GM18868 (cell line): ENCODE measurements around the gene PTOV1.

Experiments
- ATAC-seq: cut with Tn5 transposase; IDR thresholded peaks from one replicate; pipeline ENCODE4 v1.9.1; 2021; ENCODE audit warnings: mild to moderate bottlenecking, moderate library complexity; ENCODE audit not compliant: unreplicated experiment

PTOV1 gene

GRCh38 chr19:49873129-49873521 is 22.2 kb downstream of the PTOV1 start:
- no peak for ATAC-seq

- no peak for ATAC-seq
These were observed 22.9 kb downstream of the PTOV1 start for GRCh38 chr19:49873834-49874233.

- no peak for ATAC-seq
These were observed 23.7 kb downstream of the PTOV1 start for GRCh38 chr19:49874503-49875157.

GRCh38 chr19:49875177-49875576 is 24.2 kb downstream of the PTOV1 start:
- ATAC-seq, result no peak

- no peak for ATAC-seq
These were observed 25.0 kb downstream of the PTOV1 start for GRCh38 chr19:49875857-49876421.

GRCh38 chr19:49876422-49877019 is 25.6 kb downstream of the PTOV1 start:
- peak; percentile 43 for ATAC-seq

GRCh38 chr19:49877020-49877878 is 26.3 kb downstream of the PTOV1 start, which contains the start of the genes AKT1S1 and TBC1D17:
TSS of gene AKT1S1 (minus strand) at chr19:49877355. CDS start at chr19:49873295, 4,060 bp downstream.
TSS of gene TBC1D17 (plus strand) at chr19:49877702. CDS start at chr19:49877724, 22 bp downstream.
- ATAC-seq, result peak; percentile 53

GRCh38 chr19:49877879-49878743 is 27.2 kb downstream of the PTOV1 start:
- ATAC-seq, result peak; percentile 54

- no peak for ATAC-seq
These were observed 27.7 kb downstream of the PTOV1 start for GRCh38 chr19:49878744-49879070.

GRCh38 chr19:49879243-49879963 is 28.4 kb downstream of the PTOV1 start:
- ATAC-seq, result no peak

- ATAC-seq, result no peak
These were observed 29.4 kb downstream of the PTOV1 start for GRCh38 chr19:49880162-49880869.

GRCh38 chr19:49881186-49881585 is 30.2 kb downstream of the PTOV1 start:
- no peak for ATAC-seq

GRCh38 chr19:49881672-49882394 is 30.9 kb downstream of the PTOV1 start:
- ATAC-seq, result no peak

- no peak for ATAC-seq
These were observed 31.7 kb downstream of the PTOV1 start for GRCh38 chr19:49882643-49883042.

GRCh38 chr19:49883094-49883493 is 32.1 kb downstream of the PTOV1 start:
- no peak for ATAC-seq

GRCh38 chr19:49884109-49884508 is 33.1 kb downstream of the PTOV1 start:
- ATAC-seq, result no peak

- no peak for ATAC-seq
These were observed 33.8 kb downstream of the PTOV1 start for GRCh38 chr19:49884760-49885159.

GRCh38 chr19:49887037-49887664 is 36.2 kb downstream of the PTOV1 start:
- no peak for ATAC-seq
